GM19025 (cell line): Measurements from ENCODE around the gene ERRFI1.

ENCODE experiments used
- ATAC-seq: cut with Tn5 transposase; IDR thresholded peaks from one replicate; pipeline ENCODE4 v1.9.1; 2021; ENCODE audit warnings: mild to moderate bottlenecking, low read depth, moderate library complexity; ENCODE audit not compliant: unreplicated experiment

The ERRFI1 gene

DNA sequence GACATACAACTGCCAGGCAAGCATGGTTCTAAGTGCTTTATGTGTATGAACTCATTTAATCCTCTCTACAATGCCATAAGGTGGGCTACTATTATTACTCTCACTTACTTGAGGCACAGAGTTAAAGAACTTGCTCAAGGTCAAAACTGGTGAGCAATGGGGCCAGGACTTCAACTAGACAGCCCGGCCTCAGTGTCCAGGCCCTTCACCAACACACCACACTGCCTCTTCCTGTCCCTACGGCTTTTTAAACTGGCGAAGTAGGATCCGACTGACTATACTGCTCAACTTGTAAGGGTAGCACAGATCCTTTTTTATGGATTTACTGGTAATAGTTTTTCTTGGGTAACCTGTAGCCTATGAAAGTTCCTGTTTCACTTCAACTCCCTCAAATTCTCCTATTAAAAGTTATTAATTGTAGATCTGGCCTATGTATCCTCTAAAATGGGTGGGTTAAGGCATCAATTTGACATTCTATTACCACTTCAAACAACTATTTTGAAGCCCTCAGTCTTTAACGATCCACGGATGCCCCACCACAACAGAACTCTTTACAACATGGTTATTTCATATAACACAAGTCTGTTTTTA is 4.3 kb downstream of the ERRFI1 start:
- ATAC-seq = no peak

DNA sequence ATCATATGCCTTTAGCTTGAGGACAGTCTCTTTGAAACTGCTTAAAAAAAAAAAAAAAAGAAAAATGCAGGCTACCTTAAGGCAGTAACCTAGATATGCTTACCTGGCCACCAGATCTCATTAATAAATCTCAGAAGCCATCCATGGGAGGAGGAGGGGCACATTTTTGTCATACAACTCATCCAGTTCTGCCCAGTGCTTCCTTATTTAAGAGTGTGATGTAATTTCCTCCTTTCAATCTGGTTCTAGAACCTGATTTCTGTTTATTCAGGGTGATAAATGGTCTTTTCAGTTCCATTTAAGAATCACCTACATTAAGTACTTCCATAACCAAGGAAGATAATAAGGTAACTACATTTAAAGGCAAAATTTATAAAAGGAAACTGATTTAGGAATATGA is 6.1 kb downstream of the ERRFI1 start:
- no peak for ATAC-seq

DNA sequence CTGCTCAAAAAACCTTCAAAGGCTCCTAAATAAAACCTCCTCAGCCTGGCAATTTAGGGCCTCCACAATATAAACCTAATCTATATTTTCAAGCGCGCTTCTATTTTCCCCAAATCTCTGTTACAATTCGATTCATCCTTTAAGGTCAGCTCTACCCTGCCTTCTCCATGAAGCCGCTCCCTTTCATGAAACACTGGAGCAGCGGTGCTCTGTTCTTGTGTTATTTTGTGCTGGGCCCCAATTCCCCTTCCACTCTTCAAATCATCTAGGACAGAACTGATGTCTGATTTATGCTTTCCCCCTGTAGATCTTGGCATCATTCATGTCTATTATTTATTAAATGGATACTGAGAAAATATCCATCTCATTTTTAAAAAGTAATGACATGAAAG is 6.9 kb downstream of the ERRFI1 start:
- ATAC-seq = no peak

DNA sequence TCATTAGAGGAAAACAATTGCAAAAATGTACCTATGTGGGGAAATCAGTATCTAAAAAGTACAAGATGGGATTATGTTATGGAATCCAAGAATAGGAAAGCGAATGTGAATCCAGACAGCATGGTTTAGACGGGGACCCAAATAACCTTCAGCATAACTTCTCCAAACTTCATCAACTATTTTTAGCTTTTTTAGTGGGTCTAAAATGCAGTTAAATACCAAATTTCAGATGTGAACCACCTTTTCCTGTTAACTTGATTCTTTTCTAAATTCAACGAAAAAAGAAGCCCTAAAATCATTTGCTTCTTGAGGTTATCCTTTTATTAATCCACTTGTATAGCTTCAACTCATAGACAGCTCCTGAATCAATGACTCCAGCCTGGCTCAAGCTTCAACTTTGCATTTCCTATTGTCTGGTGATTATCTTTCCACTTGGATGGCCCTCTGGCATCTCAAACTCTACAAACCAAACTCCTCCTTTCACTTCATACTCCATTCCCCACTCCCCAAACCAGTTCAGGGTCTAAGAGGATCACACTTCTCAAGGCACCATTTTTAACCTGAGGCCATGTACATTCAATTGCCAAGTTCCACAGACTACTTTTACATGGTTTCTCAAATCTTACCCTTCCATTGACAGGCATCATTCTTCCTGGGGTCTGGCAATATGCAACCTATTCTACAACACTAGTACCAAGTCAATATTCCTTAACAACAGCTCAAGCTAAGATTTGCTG is 7.4 kb downstream of the ERRFI1 start:
- ATAC-seq = no peak

DNA sequence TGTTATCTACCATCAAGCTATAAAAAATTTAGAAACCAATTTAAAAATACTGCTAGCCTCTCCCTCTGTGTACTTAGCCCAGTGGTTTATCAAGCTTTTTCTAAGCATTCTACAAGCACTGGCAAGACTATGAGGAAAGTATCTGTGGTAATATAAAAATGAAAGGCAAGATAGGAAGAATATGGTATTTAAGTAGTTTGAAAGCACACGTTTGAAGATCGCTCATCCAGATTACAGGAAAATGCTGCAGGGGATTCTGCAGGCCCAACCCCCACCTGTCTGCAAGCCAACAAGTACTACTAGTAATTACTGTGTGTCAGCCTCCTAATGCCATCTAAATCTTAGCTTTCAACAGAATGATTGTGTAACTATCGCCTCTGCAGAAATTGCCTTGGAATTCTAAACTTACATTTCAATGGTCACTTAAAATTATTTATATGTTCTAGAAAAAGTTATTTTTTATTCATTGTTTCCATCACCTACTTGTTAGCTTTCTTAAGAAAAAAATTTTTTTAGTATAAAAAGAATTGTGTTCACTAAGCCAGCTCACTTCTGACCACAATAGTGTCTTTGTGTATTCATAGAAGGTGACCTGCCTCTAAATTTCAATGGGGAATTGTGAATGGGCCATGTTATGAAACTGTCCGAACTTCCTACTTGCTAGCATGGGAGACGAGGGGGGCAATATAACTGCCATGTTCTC is 8.5 kb downstream of the ERRFI1 start:
- no peak for ATAC-seq

DNA sequence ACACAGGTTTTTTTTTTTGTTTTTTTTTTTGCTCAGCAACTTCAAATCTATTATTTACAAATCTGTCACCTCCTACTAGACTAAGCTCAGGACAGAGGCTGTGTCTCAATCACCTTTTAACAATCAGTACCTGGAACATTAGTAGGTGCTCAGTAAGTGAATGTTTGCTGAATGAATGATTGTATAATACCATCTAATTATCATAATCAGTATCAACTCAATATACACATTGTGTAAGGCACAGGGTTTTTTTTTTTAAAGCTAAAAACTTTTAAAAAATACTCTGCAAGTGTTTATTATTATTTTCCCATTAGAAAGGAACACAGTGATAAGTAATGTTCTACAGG is 9.2 kb downstream of the ERRFI1 start:
- ATAC-seq = no peak

DNA sequence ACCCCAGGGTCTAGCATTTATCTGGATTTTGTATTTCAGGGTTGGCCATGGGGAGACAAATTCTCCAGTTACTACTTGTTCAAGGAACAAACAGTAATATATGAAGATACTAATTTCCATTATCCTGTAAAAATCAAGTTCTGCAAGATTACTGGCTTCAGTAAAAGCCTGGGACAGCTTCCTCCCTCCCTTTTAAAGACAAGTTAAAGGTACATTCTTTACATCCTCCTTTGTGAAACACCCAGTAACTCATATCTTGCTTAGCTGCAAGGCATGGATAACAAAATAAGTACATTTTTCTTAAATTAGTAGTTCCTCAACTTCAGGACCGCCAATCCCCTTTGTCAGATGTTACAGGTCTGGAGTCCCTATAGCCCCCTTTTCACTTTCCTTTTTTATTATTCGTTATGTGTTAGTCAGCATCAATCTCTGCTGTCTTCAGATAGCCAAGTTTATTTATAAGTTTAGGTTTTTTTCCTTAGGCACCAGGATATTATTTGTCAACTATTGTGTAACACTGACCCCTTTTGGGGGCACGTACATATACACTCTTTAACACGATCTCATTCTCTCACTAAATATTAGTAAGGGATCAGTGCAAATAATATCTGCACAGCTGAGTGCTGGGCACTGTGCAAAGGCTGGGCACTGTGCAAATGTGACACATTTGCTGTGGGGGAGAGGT is 9.8 kb downstream of the ERRFI1 start:
- no peak for ATAC-seq

DNA sequence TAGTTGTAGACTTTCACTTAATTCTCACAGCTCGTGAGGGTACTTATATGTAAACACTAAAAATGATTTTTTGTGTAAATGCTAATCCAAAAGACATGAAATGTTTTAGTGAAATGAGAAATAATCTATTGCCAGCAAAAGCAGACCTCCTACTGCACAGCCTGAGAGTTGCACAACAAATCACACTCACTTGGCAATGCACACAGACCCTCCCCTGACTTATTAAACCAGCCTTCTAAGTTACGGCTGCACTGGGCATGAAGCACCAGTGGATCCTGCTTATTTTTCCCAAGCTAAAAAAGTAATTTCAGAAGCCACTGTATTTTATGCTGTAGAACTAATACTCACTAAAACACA is 10.3 kb downstream of the ERRFI1 start:
- ATAC-seq = no peak

DNA sequence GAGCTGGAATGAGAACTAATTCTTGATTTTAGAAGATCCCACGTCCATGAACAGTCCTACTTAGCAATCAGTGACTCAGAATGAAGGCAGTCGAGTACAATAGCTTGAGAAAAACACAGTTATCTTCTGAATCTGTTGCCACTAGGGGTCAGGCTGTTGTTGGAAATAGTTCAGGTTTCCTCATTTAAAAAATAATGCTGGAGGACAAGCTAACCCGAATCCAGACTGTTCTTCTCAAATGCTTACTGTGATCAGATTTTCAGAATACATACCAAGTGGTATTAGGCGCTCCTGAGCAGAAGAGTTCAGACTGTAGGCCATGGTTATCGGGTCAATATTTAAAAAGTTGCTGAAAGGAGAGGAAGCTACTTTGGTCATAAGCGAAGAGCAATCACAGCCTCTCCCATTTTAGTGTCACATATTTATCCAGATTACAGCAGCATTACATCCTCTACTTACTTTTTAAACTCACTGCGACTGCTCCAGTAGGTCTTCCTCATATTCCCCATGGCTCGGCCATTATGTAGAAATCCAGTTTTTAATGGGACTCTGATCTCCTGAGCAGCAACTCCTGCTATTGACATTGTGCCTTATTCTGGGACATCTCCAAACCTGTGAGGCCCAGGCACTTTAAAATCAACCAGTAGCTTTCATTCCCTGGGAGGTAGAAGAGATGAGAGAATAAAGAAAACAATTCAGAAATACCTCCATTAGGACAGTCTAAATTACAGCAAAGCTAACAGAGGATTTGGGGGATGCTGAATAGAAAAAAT is 10.9 kb downstream of the ERRFI1 start:
- ATAC-seq = no peak

DNA sequence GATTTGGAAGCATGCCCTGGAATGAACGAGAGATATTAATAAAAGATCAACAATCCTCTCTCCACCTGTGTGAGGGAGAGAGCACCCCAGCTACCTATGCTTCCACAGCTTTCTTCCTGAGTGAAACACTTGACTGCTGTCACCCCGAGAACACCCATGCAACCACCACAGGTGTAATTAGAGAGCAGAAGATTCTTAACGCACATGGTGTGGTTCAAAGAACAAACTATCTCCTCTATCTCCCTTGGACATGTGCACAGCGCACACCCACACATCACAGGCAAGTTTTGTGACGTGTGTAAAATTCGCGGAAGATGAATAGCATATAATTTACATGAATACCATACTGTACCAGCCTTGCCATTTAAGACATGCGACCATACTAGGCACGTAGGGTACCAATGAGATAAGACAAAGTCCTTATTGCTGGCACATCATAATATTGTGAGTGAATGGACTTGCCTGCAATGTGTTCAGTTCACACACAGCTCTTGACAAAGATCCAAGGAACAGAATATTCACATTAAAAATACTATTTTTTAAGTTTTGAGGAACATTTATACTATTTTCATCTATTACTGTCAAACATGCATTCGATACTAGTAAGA is 11.6 kb downstream of the ERRFI1 start:
- no peak for ATAC-seq

DNA sequence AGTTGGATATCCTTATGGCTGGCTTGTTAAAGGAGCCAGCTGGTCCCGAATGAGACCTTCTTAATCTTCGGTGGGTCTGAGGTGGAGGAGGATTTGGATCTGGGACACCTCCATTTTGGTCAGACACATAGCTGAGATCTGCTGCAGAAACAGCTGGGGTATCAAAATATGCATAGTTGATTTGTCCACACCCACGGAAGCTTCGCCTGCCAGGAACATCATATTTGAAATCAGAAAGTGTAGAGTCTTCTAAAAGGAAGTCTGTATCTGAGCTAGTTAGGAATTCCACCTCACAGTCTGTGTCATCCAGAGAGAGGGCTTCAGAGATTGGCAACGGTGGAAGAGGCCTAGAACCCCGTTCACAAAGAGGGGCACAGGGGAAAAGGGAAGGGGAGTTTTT is 12.3 kb downstream of the ERRFI1 start:
- ATAC-seq = no peak

DNA sequence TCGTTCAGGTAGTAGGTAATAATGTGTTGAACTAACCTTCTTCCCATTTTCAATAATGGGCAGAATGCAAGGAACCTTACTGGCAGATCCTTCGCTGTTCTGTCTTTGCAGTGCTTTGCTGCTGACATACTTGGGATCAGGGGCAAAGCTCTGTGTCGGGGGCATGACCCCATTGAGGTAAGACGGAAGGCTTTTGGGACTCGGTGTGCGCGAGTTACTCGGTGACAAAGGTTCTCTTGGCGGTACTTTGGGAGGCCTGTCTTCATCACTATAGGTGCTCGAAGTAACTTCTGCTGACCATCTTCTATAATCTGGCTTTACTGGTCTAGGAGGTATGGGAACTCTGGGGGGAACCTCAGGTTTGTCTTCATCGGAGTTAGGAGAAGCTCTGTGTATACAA is 12.7 kb downstream of the ERRFI1 start:
- ATAC-seq = no peak

DNA sequence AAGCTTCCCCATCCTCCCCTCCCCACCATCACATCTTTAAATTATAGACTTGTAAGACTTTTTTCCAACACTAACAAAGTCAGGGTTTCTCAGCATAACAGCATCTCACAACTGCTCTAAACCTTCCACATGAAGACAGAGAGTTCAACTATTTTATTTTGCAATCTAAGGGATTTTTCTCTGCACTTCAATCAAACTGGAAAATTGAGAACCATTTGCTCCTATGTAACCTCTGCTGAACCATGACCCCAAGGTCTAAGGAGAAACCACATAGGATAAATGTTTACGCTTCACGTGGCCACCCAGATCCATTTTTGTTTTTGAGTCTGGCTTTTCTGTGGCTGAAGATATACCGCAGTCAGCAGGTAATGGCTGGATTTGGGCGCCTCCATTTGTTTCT is 13.2 kb downstream of the ERRFI1 start:
- ATAC-seq = no peak

DNA sequence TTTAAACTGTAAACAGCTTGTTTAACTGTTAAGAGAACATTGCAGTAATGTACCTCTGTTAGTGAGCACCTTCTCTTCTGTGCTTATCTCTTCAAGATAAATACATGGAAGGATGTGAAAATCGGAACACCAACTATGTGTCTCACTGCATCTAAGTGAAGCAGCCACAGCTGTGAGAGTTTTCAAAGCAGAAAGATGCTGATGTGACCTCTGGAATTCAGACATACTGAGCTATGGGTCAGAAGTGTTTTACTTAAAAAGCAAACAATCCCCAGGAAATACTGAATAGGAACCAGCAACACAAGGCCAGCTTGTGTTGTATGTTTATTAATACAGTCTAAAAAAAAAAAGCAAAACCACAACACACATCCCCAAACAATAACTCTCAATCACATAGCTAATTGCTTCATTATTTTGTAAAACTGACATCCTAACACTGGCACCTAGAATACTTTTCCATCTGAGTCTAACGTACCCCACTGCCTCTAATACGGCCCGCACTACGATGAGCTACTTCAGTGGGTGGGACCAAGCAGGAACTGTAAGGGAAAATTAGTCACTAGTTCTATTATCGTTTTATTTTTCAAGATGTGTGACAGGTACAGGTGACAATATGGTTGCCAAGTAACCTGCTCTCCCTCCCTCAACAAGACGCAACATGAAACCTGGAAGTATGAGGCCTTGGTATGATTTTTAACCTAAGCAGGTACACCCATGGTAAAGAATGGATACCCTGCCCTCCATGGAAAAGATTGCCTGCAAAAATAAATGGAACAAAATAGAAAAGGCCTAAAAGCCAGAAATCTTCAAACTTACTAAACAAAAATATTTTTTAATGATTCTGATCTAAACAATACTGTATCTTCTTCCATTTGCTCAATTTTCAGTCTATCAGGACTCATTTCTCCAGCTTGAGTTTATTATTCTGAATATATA is 13.9 kb downstream of the ERRFI1 start:
- no peak for ATAC-seq

DNA sequence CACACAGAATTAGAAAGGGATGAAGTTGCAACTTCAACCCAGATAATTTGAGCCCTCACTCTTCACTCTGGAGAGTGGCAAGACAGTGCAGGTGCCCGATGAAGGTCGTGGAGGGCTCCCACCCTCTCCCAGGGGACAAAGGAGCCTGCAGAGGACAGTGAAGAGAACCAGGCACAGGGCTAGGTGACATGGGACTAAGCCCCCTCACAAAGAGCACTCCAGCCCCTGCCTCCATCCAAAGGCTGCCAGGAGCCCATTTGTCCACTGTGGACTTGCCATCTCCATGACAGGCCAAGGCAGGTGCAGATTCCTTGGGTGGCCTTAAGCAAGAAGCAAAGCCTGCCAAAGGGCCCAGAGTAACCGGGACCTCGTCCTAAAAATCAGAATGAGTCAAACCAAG is 15.1 kb downstream of the ERRFI1 start:
- no peak for ATAC-seq

DNA sequence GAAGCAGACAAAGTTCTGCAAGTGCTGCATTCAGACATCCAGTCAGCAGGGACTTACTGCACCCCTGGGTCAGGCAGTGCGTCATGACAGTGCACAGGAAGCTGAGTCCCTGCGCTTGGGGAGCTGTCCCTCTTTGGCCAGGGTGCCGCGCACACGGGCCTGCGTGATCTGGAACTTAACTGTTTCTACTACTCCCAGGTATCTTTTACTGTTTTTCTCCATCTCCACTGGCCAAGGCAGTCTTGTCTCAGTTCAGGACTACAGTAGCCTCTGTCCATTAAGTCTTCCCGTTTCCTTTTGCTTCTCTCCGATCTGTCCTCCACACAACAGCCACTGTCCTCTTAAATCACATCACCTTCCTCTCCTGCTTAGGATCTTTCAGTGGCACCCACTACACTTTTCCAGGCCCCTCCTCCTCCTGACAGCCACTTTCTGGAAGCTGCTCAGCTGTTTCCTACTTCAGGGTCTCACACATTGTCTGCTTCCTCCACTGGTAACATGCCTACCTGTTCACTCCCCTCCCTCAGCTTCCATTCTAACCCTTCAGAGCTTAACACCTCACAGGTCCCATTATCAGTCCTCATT is 15.9 kb downstream of the ERRFI1 start:
- ATAC-seq = no peak

DNA sequence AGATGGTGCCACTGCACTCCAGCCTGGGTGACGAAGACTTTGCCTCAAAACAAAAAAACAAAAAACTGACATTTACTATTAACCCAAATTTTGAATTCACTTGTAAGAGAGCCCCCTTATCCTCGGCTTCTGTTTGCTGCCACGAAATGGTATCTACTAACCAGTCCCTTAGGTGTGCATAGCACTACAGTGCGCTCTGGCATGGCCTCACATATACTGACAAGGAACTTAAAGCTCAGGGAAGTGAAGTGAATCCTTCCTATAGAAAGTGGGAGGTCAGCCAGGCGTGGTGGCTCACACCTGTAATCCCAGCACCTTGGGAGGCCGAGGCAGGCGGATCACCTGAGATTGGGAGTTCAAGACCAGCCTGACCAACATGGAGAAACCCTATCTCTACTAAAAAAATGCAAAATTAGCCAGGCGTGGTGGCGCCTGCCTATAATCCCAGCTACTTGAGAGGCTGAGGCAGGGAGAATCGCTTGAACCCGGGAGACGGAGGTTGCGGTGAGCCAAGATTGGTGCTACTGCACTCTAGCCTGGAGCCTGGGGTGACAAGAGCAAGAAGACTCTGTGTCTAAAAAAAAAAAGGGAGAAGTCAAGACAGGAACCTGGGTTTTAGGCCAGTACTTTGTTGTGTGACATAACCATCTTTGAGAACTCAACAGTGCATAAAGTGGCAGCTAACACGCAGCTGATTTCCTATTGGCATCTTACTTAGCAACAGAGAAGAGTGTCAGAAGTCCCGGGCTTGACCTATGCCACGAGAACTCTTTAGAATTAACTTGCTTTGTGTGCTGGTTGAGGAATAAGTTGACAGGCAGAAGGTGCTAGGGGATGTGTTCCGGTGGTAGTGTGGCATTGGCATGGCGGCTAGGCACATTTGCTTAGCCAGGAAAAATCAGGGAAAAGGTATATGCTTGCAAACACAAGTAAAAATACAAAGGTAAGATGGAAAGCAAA is 16.8 kb downstream of the ERRFI1 start:
- ATAC-seq = no peak
